GM12892 (cell line): ENCODE measurements around the gene DDTL.

ENCODE experiments used
- POLR2A ChIP-seq: IDR thresholded peaks from 2 replicates; pipeline ENCODE4 v1.6.1; 2011; ENCODE audit warnings: low read depth, low read length, control low read depth
- POLR2AphosphoS5 ChIP-seq: IDR thresholded peaks from 2 replicates; pipeline ENCODE4 v1.6.1; 2011; ENCODE audit warnings: low read depth, low read length, control low read depth

GRCh38 chr22:24006914-24007214 lies 40.2 kb downstream of the DDTL start:
- TF ChIP-seq POLR2AphosphoS5: no peak
- no peak for TF ChIP-seq POLR2A
